OCI-LY3 (cell line): ENCODE data around the gene ACSF2.

Source experiments
- H2AFZ ChIP-seq: fragments of 200-600, 300-600 bp; shearing (Covaris generic); 2 replicates; pipeline ENCODE4 v1.6.0; 2014; ENCODE audit warnings: antibody characterized with exemption, low read depth, low read length
- H3K27ac ChIP-seq: fragments of 200-600, 300-600 bp; sonication (generic); 2 replicates; pipeline ENCODE4 v1.5.1; 2014; ENCODE audit warnings: mild to moderate bottlenecking, low read length, moderate library complexity, mixed read lengths
- H3K27me3 ChIP-seq: fragments of 200-600, 300-600 bp; sonication (generic); 2 replicates; pipeline ENCODE4 v1.6.1; 2014; ENCODE audit warnings: low read depth, low read length, mixed read lengths
- H3K36me3 ChIP-seq: fragments of 200-600, 300-600 bp; sonication (generic); replicated peaks from 2 replicates; pipeline ENCODE3; 2014; ENCODE audit warnings: low read depth, low read length, mixed read lengths
- H3K4me1 ChIP-seq: fragments of 300-600, 200-600 bp; sonication (generic); 2 replicates; pipeline ENCODE4 v1.6.1; 2014; ENCODE audit warnings: low read length, mixed read lengths
- H3K4me2 ChIP-seq: fragments of 200-600, 300-600 bp; sonication (generic); 2 replicates; pipeline ENCODE4 v1.6.1; 2014; ENCODE audit warnings: low read length, mixed read lengths
- H3K4me3 ChIP-seq: fragments of 300-600, 200-600 bp; sonication (generic); 2 replicates; pipeline ENCODE4 v1.5.1; 2014; ENCODE audit warnings: antibody characterized with exemption, mild to moderate bottlenecking, low read length, moderate library complexity
- H3K79me2 ChIP-seq: fragments of 300-600, 200-600 bp; shearing (Covaris generic); 2 replicates; pipeline ENCODE4 v1.6.1; 2014; ENCODE audit warnings: mild to moderate bottlenecking, low read length, mixed read lengths
- H3K9ac ChIP-seq: fragments of 300-600, 200-600 bp; shearing (Covaris generic); 2 replicates; pipeline ENCODE4 v1.6.0; 2014; ENCODE audit warnings: mild to moderate bottlenecking, low read length, moderate library complexity
- H3K9me3 ChIP-seq: fragments of 200-600, 300-600 bp; shearing (Covaris generic); 2 replicates; pipeline ENCODE4 v1.6.1; 2014; ENCODE audit warnings: low read length, mixed read lengths; ENCODE audit not compliant: insufficient read depth
- H4K20me1 ChIP-seq: fragments of 200-600, 300-600 bp; sonication (generic); 2 replicates; pipeline ENCODE4 v1.6.1; 2016; ENCODE audit warnings: low read length, mixed read lengths; ENCODE audit not compliant: insufficient read depth
- CTCF ChIP-seq: fragments of 200-600, 300-600 bp; sonication (generic); IDR thresholded peaks from 2 replicates; pipeline ENCODE4 v1.5.1; 2014; ENCODE audit warnings: antibody characterized with exemption, low read length, low read depth
- EZH2phosphoT487 ChIP-seq: fragments of 200-600 bp; shearing (Covaris generic); IDR thresholded peaks from 2 replicates; pipeline ENCODE4 v1.6.1; 2018; ENCODE audit warnings: antibody characterized with exemption, mixed run types, low read depth

Gene ACSF2

DNA sequence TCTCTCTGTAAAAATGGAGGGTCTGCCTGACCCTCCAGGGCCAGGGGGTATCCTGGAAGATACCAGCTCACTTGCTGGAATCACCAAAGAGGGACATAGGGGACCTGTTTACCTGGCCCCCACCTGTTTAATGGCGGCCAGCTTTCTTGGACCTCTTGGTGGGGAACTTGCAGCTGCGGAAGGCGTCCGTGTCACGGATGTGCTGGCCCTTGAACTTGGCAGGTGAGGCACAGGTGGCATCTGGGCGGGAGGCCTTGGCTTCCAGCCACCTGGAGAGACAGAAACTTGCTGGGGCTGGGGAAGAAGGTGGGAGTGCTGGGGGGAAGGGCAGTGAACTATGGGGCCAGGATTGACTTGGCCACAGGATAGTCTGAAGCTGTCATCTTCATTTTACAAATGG is 39.2 kb downstream of the ACSF2 start:
- H3K27ac ChIP-seq, result no peak overlapping the region
- H2AFZ ChIP-seq, result no peak overlapping the region
- H4K20me1 ChIP-seq, result no peaks in the 10 kb centered on the region
- H3K36me3 ChIP-seq, result no peaks in the 10 kb centered on the region
- H3K4me3 ChIP-seq, result no peak overlapping the region
- H3K79me2 ChIP-seq, result no peaks in the 10 kb centered on the region
- no peak overlapping the region for H3K9ac ChIP-seq
- no peak overlapping the region for H3K4me2 ChIP-seq
- peaks cover 7% of the 10 kb centered on the region; the same call in 1 of the 2 replicates for H3K4me1 ChIP-seq
- no peaks in the 10 kb centered on the region for H3K27me3 ChIP-seq
- no peaks in the 10 kb centered on the region for H3K9me3 ChIP-seq
- TF ChIP-seq EZH2phosphoT487, result no peak
- no peak for TF ChIP-seq CTCF

GRCh38 chr17:50465635-50466034 is 39.6 kb downstream of the ACSF2 start:
- H2AFZ ChIP-seq, result no peak overlapping the region
- no peak overlapping the region for H3K27ac ChIP-seq
- no peak overlapping the region for H3K9ac ChIP-seq
- peaks cover 7% of the 10 kb centered on the region; the same call in 1 of the 2 replicates for H3K4me1 ChIP-seq
- H3K36me3 ChIP-seq, result no peaks in the 10 kb centered on the region
- no peak overlapping the region for H3K4me2 ChIP-seq
- no peaks in the 10 kb centered on the region for H3K9me3 ChIP-seq
- no peak overlapping the region for H3K4me3 ChIP-seq
- no peak for TF ChIP-seq EZH2phosphoT487
- TF ChIP-seq CTCF, result no peak
- no peaks in the 10 kb centered on the region for H3K27me3 ChIP-seq
- H3K79me2 ChIP-seq, result no peaks in the 10 kb centered on the region
- H4K20me1 ChIP-seq, result no peaks in the 10 kb centered on the region

GRCh38 chr17:50466371-50467113 is 40.5 kb downstream of the ACSF2 start:
- H3K27ac ChIP-seq, result no peak overlapping the region
- H3K4me2 ChIP-seq, result no peak overlapping the region
- no peaks in the 10 kb centered on the region for H3K79me2 ChIP-seq
- H3K4me1 ChIP-seq, result peaks cover 7% of the 10 kb centered on the region; the same call in 1 of the 2 replicates
- no peaks in the 10 kb centered on the region for H3K27me3 ChIP-seq
- H3K4me3 ChIP-seq, result no peak overlapping the region
- no peaks in the 10 kb centered on the region for H3K9me3 ChIP-seq
- no peaks in the 10 kb centered on the region for H3K36me3 ChIP-seq
- no peak overlapping the region for H3K9ac ChIP-seq
- no peaks in the 10 kb centered on the region for H4K20me1 ChIP-seq
- no peak for TF ChIP-seq CTCF
- TF ChIP-seq EZH2phosphoT487, result no peak
- no peak overlapping the region for H2AFZ ChIP-seq

DNA sequence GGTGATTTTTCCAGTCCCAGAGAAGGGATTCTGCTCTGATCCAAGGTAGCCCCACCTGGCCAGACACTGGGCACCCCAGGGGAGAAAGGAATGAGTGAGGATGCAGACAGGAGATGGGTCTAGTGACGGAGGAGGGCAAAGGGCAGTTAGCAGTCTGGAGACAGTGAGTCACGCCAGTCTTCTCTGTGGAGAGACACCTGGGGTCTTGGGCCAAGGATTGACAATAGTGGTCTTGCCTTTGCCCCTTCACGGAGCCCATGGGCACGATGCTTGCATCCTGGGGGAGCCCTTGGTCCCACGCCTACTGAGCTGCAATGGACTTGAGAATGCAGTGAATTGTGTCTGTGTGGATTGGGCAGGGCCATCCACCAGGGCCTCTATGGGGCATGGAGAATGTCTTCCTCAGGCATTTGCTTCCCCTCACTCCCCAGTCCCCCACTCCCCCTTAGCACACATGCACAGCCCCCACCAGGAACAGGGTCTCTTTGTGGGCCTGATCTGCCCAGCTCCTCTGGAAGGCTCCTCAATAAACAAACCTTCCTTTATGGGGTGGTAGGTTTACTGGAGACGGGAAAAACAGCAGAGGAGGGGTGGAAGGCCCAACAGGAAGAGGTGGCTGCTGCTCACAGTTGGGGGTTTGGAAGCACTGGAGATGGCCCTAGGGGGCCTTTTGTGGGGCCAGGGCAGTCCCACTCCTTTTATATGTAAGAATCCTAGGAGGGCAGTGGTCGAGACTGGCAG is 41.3 kb downstream of the ACSF2 start:
- Histone ChIP-seq H2AFZ (no peak overlapping the region), H3K36me3 (no peaks in the 10 kb centered on the region), H3K79me2 (no peaks in the 10 kb centered on the region), H3K27me3 (no peaks in the 10 kb centered on the region), H3K9me3 (no peaks in the 10 kb centered on the region), H4K20me1 (no peaks in the 10 kb centered on the region), H3K9ac (no peak overlapping the region), H3K4me1 (peaks cover 7% of the 10 kb centered on the region; the same call in 1 of the 2 replicates), H3K4me2 (no peak overlapping the region), H3K27ac (no peak overlapping the region), H3K4me3 (no peak overlapping the region)
- TF ChIP-seq EZH2phosphoT487, result no peak
- TF ChIP-seq CTCF, result no peak
